GM21423 (cell line): ENCODE measurements around the gene MTCL1.

ENCODE experiments used
- ATAC-seq: cut with Tn5 transposase; IDR thresholded peaks from one replicate; pipeline ENCODE4 v1.9.1; 2021; ENCODE audit warnings: mild to moderate bottlenecking, moderate library complexity; ENCODE audit not compliant: unreplicated experiment

MTCL1 gene

DNA sequence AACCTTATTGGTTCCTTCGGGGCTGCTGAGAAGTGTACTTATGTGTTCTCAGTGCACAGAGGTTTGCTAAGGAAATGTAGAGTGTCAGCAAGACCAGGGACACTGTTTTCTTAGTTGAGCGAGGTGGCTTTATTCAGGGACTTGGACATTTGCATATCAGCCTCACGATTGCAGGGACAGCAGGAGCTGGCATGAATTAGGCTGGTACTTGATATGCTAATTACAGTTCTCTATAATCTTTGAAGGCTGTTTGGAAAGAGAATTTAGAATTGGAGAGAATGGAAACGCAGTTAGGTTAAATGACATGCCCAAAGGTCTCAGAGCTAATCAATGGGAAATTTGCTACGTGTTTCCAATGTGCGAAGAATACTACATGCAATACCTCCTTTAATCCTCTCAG lies 18.7 kb upstream of the MTCL1 start:
- ATAC-seq, result no peak

GRCh38 chr18:8688216-8688800 lies 17.0 kb upstream of the MTCL1 start:
- ATAC-seq, result no peak

DNA sequence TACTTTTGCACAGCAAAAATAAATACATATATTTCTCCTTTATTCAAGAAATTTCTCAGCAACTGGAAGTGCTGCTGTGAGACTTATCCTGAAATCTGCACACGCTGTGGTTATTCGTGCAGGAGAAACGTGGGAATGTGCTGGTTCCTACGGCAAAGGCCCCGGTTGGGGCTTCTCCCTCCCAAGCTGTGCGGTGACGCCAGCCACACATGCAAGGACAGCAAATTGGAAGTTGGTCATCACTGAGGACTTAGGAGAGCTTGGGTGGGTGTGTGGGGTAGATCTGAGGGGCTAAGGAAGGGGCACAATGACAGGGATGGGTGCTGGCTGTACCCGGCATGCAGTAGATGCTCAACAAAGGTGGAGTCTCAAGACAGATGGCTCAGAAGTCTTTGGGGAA lies 16.5 kb upstream of the MTCL1 start:
- ATAC-seq, result no peak

- no peak for ATAC-seq
Measured at GRCh38 chr18:8689517-8689916, 15.8 kb upstream of the MTCL1 start.

GRCh38 chr18:8694891-8695290 lies 10.5 kb upstream of the MTCL1 start:
- no peak for ATAC-seq

DNA sequence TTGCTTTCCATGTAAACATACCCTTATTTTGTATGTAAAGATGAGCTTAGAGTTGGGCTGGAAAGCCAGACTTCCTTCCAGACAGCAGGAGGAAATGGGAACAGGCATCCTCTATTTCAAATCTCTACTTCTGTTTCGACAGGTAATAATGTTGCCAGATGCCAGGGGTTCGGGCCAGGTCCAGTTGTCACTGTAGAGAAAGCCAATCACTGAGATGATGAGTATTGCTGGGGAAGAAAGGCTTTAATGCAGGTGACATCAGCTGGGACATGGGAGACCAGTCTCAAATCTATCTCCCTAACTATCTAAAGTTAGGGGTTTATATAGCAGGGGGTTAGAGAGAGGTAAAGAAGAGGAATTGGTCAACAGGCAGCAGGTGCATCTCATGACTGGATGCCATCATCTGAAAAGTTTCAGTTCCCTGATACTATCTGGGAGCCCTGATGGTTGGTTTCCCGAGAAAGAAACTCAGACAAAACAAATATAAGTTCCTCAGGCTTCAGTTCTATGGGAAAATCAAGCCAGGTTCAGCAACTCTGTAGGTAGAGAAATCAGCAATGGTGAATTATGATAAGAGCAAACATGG lies 9.3 kb upstream of the MTCL1 start:
- peak; percentile 70 for ATAC-seq

GRCh38 chr18:8696749-8697211 lies 8.6 kb upstream of the MTCL1 start:
- ATAC-seq, result peak; percentile 62

GRCh38 chr18:8699126-8699525 lies 6.2 kb upstream of the MTCL1 start:
- no peak for ATAC-seq

DNA sequence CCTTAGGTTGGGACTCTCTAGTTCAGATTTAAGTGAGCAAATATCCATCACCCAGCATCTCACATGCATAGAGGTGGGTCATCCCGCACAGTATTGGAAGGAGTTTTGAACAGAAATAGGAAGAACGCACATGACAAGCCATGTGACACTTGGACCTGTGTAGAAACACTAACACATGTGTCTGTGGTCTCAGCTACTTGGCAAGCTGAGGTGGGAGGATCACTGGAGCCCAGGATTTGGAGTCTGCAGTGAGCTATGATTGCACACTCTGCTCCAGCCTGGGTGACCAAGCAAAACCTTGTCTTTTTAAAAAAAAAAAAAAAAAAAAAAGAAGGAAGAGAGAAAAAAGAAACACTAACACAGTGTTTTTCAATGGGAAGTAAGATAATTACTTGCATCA lies 5.4 kb upstream of the MTCL1 start:
- no peak for ATAC-seq

GRCh38 chr18:8701546-8702118 lies 3.7 kb upstream of the MTCL1 start:
- ATAC-seq, result no peak

DNA sequence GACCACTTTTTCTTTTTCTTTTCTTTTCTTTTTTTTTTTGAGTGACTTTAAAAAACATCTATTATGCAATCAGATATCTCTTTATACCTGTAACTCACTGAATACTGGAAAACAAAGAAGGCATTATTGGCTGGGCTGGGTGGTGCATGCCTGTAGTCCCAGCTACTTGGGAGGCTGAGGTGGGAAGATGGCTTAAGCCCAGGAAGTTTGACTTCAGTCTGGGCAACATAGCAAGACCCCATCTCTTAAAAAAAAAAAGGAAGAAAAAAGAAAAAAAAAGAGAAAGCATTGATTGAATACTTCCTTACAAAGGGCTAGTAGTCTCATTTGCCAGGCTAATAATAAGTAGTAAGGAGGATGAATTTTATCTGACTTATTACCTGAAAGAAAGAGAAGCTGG lies 2.7 kb upstream of the MTCL1 start:
- no peak for ATAC-seq

DNA sequence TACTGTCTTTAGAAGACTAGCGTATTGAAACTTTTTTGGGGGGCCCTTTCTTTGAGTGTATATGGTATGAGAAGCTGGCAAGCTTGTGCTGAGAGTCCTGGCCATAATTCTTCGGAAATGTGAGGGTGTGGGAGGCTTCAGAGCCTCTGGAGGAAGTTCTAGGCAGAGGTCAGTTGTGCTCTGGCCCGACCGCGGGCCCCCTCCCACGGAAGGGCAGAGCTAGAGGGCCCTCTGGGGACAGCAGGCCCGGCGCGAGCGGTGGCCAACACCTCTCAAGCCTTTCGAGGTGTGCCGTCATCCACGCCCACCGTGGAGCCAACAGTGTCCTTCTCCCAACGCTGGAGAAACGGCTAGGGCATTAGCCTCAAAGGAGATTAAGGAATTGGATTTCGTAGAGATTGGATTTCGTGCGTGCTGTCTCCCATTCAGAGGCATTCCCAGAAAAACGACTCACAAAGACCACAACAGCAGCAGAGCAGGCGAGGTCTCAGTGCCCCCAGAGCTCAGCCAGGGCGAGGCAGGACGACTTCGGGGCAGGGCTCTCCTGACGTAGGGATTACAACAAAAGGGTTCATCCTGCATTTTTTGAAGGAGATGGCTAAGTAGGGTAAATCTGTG lies 2.2 kb upstream of the MTCL1 start:
- ATAC-seq, result no peak

DNA sequence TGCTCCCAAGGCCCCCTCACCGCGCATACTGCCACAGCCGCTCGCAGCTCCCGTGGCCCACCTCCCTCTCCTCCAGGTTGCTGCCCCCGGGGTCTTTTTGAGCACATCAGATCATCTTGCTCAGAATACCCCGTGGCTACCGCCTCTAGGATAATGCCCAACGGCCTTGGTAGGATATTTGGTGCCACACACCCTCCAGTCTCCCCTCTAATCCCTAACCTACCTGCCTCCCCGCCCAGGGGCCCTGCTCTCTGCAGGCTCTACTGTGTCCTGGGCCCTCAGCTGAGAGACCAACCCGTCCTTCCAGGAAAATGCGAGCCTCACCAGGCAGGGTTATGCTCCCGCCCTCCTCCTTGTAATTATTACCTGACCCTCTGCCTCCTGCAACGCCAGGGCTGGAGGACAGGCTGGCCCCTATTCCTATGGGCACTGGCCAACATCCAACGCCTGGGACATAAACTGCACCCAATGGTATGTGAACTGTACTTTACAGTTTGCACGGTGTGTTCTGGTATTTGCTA lies 1.5 kb upstream of the MTCL1 start:
- no peak for ATAC-seq

DNA sequence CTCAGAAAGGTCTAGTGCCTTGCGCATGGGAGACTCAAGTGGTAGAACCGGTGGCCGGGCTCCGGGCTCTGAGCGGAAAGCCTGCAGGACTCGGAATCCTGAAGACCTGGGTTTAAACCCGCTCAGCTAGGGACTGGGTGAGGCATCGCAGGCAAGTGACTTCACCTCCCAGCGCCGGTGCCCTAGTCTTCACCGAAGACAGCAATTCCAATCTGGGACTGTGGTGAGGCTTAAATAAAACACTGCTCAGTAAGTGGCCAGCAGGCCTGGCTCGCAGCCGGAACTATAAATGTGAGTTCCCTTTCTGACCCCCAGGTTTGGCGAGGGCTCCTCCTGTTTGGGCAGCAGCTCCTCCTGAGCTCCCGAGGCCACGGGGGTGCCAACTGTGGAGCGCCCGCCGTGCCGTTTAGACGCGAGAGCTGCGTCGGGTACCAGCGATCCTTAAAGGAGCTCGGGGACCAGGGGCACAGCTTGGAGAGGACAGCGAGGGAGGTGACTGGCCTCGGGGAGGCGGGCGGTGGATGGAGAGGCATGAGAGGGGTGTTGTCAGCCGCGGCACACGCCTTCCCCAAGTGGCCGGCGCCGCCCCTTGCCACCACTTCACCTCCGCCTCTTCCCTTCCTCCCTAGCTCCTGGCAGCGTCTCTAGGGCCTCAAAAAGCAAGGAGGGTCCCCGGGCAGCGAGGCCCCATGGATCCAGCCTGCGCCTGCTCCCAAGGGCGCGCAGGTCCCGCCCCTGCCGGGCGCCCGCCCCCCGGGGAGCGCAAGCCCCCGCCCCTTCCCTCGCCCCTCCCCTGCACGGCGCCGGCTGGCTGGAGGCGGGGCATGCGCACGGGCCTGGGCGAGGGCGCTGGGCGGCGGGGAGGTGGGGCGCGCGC lies 757 bp upstream of the MTCL1 start:
- peak; percentile 85 for ATAC-seq

GRCh38 chr18:8705961-8706790 lies 820 bp downstream of the MTCL1 start:
- ATAC-seq, result no peak

- no peak for ATAC-seq
Measured at GRCh38 chr18:8706791-8707555, 1.6 kb downstream of the MTCL1 start.

DNA sequence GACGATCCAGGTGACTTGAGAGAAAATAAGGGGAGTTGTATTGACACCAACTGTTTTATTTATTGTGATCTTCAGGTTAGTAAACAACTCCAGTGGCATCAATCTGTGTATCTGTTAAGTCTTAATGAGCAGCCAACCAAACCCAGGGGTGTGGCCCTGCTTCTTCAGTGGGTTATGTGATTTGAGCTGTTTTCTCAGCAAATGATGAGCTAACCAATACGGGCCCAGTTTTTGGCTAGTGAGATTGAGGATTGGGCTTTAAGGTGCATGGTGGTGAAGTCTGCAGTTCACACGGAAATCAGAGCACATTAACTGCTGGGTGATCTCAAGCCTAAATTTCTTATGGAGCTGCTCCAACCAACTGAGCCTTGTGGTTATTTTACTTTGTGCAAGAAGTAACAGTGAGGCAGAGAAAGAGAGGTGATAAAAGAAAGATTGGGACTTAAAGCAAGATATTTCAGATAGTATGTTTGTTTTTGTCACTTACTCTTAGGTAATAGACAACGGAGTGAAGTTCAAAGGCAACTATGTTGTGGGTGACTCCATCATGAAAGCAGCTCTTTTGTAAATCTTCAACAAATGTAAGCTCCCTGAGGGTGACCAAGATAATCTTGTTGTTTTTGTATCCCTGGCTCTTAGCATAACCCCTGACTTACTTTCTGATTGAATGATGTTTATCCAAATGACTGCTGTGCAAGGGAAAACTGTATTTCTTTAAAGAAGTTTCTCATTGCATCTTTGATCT lies 2.4 kb downstream of the MTCL1 start:
- no peak for ATAC-seq

DNA sequence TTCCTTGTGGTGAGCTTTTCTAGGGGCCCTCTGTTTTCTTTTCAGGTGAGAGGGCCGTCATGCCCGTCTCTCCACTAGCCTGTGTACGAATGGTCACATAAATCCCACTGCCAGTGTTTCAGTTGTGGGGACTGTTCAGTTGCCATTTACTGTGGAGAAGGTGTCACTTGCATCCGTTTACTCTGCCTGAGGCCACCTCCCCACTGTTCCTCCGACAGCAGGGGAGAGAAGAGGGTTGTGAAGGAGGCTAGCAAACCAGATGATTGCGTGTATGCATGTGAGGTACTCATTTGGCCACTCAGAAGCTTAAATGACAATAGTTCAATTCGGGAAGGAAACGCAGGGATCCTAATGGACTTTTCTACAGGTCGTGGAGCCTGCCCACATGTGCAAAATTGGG lies 3.3 kb downstream of the MTCL1 start:
- no peak for ATAC-seq
